G401.6 (cell line): ENCODE measurements around the gene GPR132.
"Not testable (repeated sequence)": the region's sequence is repeated elsewhere in the genome, so short reads cannot be mapped to it uniquely, and the experiment has no call there.

Source experiments
- FAIRE-seq: peaks from 2 replicates; lab custom pipeline; 2012; peaks lifted over from hg19 to GRCh38; lab: Jason Lieb, UNC

Gene GPR132

GRCh38 chr14:105091054-105091516, 25.9 kb upstream of the GPR132 start:
- no peak for FAIRE-seq

GRCh38 chr14:105090493-105091053, 25.3 kb upstream of the GPR132 start:
- FAIRE-seq: no peak

- FAIRE-seq: no peak
Observed at GRCh38 chr14:105089746-105090492, 24.7 kb upstream of the GPR132 start.

GRCh38 chr14:105088812-105089745, 23.8 kb upstream of the GPR132 start:
- FAIRE-seq: no peak

GRCh38 chr14:105087963-105088811, 23.0 kb upstream of the GPR132 start:
- FAIRE-seq: peak; percentile 78

GRCh38 chr14:105087308-105087962, 22.2 kb upstream of the GPR132 start:
- FAIRE-seq: no peak

- FAIRE-seq: no peak
Observed at GRCh38 chr14:105086833-105087307, 21.6 kb upstream of the GPR132 start.

GRCh38 chr14:105085766-105086165, 20.5 kb upstream of the GPR132 start:
- FAIRE-seq: no peak

GRCh38 chr14:105084741-105085571, 19.7 kb upstream of the GPR132 start:
- FAIRE-seq: no peak

GRCh38 chr14:105083926-105084685, 18.9 kb upstream of the GPR132 start:
- FAIRE-seq: no peak

GRCh38 chr14:105082703-105083102, 17.5 kb upstream of the GPR132 start:
- FAIRE-seq: no peak

GRCh38 chr14:105081473-105081872, 16.2 kb upstream of the GPR132 start:
- not testable (repeated sequence) for FAIRE-seq

GRCh38 chr14:105080161-105080560, 14.9 kb upstream of the GPR132 start:
- FAIRE-seq: no peak

GRCh38 chr14:105078294-105078693, 13.1 kb upstream of the GPR132 start:
- FAIRE-seq: no peak

- no peak for FAIRE-seq
Observed at GRCh38 chr14:105077649-105077995, 12.4 kb upstream of the GPR132 start.

GRCh38 chr14:105076805-105077648, 11.8 kb upstream of the GPR132 start:
- FAIRE-seq: no peak

- no peak for FAIRE-seq
Observed at GRCh38 chr14:105076296-105076804, 11.1 kb upstream of the GPR132 start.
